IMR-90 (cell line): ENCODE measurements around the gene KY. TPM values are rescaled to one million over a fixed set of nuclear protein-coding genes. Genes with fewer than 3 reads are reported as not detected.

Experiments
- ATAC-seq: fragments of 200-7000 bp; cut with Tn5 transposase; 2 replicates; pipeline ENCODE4 v1.9.1; 2020; ENCODE audit warnings: low read depth, mild to moderate bottlenecking, moderate library complexity
- BruUV-seq: library from RNA; stranded (reverse); fragments of 400-500 nt; replicated peaks from 2 replicates; lab custom pipeline; 2021; lab: Mats Ljungman, UMichigan
- CTCF ChIA-PET: fragments of 300-600 bp; formaldehyde crosslinking; extraction: SDS; loops from one replicate; lab custom pipeline; 2021; ENCODE audit warnings: antibody characterized with exemption; lab: Yijun Ruan, JAX
- POLR2A ChIA-PET: fragments of 300-600 bp; sonication (Branson Sonifier 250); formaldehyde crosslinking; loops from one replicate; lab custom pipeline; 2022; ENCODE audit warnings: antibody characterized with exemption; ENCODE audit not compliant: unreplicated experiment; lab: Charles Lee
- DNase-seq: peaks from one replicate; pipeline ENCODE4 v3.0.0; 2013
- H2AFZ ChIP-seq: replicated peaks from 2 replicates; pipeline ENCODE3; 2013; ENCODE audit warnings: low read length, mild to moderate bottlenecking; ENCODE audit not compliant: poor library complexity
- H2AK5ac ChIP-seq: 2 replicates; pipeline ENCODE4 v1.6.1; 2013; ENCODE audit warnings: low read depth, low read length, inconsistent platforms
- H2AK9ac ChIP-seq: replicated peaks from 2 replicates; pipeline ENCODE3; 2013; ENCODE audit warnings: mild to moderate bottlenecking, low read depth, low read length, moderate library complexity; ENCODE audit not compliant: poor library complexity
- H2BK120ac ChIP-seq: 2 replicates; pipeline ENCODE4 v1.6.1; 2013; ENCODE audit warnings: low read depth, low read length, inconsistent platforms
- H2BK15ac ChIP-seq: 3 replicates; pipeline ENCODE4 v1.6.1; 2013; ENCODE audit warnings: low read depth, low read length, inconsistent platforms
- H2BK20ac ChIP-seq: 2 replicates; pipeline ENCODE4 v1.6.1; 2013; ENCODE audit warnings: low read depth, mild to moderate bottlenecking, inconsistent platforms, low read length, moderate library complexity
- H2BK5ac ChIP-seq: 2 replicates; pipeline ENCODE4 v1.6.1; 2013; ENCODE audit warnings: mild to moderate bottlenecking, low read depth, low read length, inconsistent platforms; ENCODE audit not compliant: poor library complexity, severe bottlenecking
- H3K14ac ChIP-seq: replicated peaks from 2 replicates; pipeline ENCODE4 v1.6.1; 2013; ENCODE audit warnings: low read depth, low read length, inconsistent platforms
- H3K18ac ChIP-seq: 2 replicates; pipeline ENCODE4 v1.6.1; 2013; ENCODE audit warnings: low read depth, low read length, control low read depth
- H3K23ac ChIP-seq: 2 replicates; pipeline ENCODE4 v1.6.1; 2013; ENCODE audit warnings: low read depth, low read length, inconsistent platforms
- H3K27ac ChIP-seq: 2 replicates; pipeline ENCODE4 v1.5.1; 2013; ENCODE audit warnings: mild to moderate bottlenecking, control low read depth, low read length; ENCODE audit not compliant: insufficient read depth
- H3K27me3 ChIP-seq: 2 replicates; pipeline ENCODE4 v1.6.1; 2013; ENCODE audit warnings: low read length; ENCODE audit not compliant: control insufficient read depth, insufficient read depth
- H3K36me3 ChIP-seq: 2 replicates; pipeline ENCODE4 v1.6.1; 2013; ENCODE audit warnings: low read length, mixed read lengths; ENCODE audit not compliant: control insufficient read depth, insufficient read depth
- H3K4ac ChIP-seq: 2 replicates; pipeline ENCODE4 v1.6.1; 2013; ENCODE audit warnings: low read depth, low read length, inconsistent platforms
- H3K4me1 ChIP-seq: 2 replicates; pipeline ENCODE4 v1.6.1; 2013; ENCODE audit warnings: low read length, mixed read lengths; ENCODE audit not compliant: control insufficient read depth, insufficient read depth
- H3K4me2 ChIP-seq: 2 replicates; pipeline ENCODE4 v1.6.1; 2013; ENCODE audit warnings: low read depth, mild to moderate bottlenecking, control low read depth, low read length, moderate library complexity
- H3K4me3 ChIP-seq: 2 replicates; pipeline ENCODE4 v1.5.1; 2013; ENCODE audit warnings: low read depth, mild to moderate bottlenecking, control low read depth, low read length, moderate library complexity; ENCODE audit not compliant: insufficient read depth
- H3K56ac ChIP-seq: 2 replicates; pipeline ENCODE4 v1.6.1; 2013; ENCODE audit warnings: low read length, inconsistent platforms; ENCODE audit not compliant: insufficient read depth; ENCODE audit errors: extremely low read depth
- H3K79me1 ChIP-seq, 2 experiments: 2 replicates each; pipeline ENCODE4 v1.6.1; 2013; ENCODE audit warnings: low read length in 2 of 2, inconsistent platforms in 1 of 2, low read depth in 1 of 2
- H3K9ac ChIP-seq: 2 replicates; pipeline ENCODE4 v1.6.1; 2013; ENCODE audit warnings: low read depth, low read length, control low read depth
- H3K9me1 ChIP-seq: 2 replicates; pipeline ENCODE4 v1.6.1; 2013; ENCODE audit warnings: low read length, inconsistent platforms; ENCODE audit not compliant: insufficient read depth
- H3K9me3 ChIP-seq: 2 replicates; pipeline ENCODE4 v1.6.1; 2013; ENCODE audit warnings: low read length; ENCODE audit not compliant: control insufficient read depth, insufficient read depth
- H4K20me1 ChIP-seq: 2 replicates; pipeline ENCODE4 v1.6.1; 2013; ENCODE audit warnings: low read length, inconsistent platforms; ENCODE audit not compliant: insufficient read depth
- H4K5ac ChIP-seq: 2 replicates; pipeline ENCODE4 v1.6.1; 2013; ENCODE audit warnings: mild to moderate bottlenecking, low read depth, low read length, control low read depth
- H4K8ac ChIP-seq, 2 experiments: 2 replicates each; pipeline ENCODE4 v1.6.1; 2013; ENCODE audit warnings: low read depth in 2 of 2, low read length in 2 of 2, control low read depth in 1 of 2, inconsistent platforms in 1 of 2
- H4K91ac ChIP-seq: 2 replicates; pipeline ENCODE4 v1.6.1; 2013; ENCODE audit warnings: low read depth, low read length, inconsistent platforms; ENCODE audit not compliant: insufficient read depth
- BHLHE40 ChIP-seq: fragments of 150-350 bp; IDR thresholded peaks from 2 replicates; pipeline ENCODE4 v1.6.1; 2016; ENCODE audit warnings: mild to moderate bottlenecking, low read depth, low read length
- CEBPB ChIP-seq: IDR thresholded peaks from 2 replicates; pipeline ENCODE4 v1.6.1; 2012; ENCODE audit warnings: low read depth, low read length, improper control_type of control experiment
- CHD1 ChIP-seq: IDR thresholded peaks from 2 replicates; pipeline ENCODE4 v1.6.1; 2012; ENCODE audit warnings: low read depth, low read length, improper control_type of control experiment
- ELK1 ChIP-seq: fragments of 150-350 bp; IDR thresholded peaks from 2 replicates; pipeline ENCODE4 v1.6.1; 2016; ENCODE audit warnings: low read depth, mild to moderate bottlenecking, low read length, moderate library complexity, borderline replicate concordance
- FOS ChIP-seq: fragments of 150-350 bp; IDR thresholded peaks from 2 replicates; pipeline ENCODE4 v1.6.1; 2016; ENCODE audit warnings: low read depth, low read length
- MAFK ChIP-seq: IDR thresholded peaks from 2 replicates; pipeline ENCODE4 v1.6.1; 2012; ENCODE audit warnings: low read depth, low read length, improper control_type of control experiment
- NFE2L2 ChIP-seq: fragments of 150-350 bp; IDR thresholded peaks from 2 replicates; pipeline ENCODE4 v1.6.1; 2016; ENCODE audit warnings: low read depth, mild to moderate bottlenecking, low read length
- POLR2A ChIP-seq: IDR thresholded peaks from 2 replicates; pipeline ENCODE4 v1.6.1; 2012; ENCODE audit warnings: mild to moderate bottlenecking, low read depth, low read length
- RAD21 ChIP-seq: IDR thresholded peaks from 2 replicates; pipeline ENCODE4 v1.6.1; 2012; ENCODE audit warnings: low read length, improper control_type of control experiment
- RCOR1 ChIP-seq: IDR thresholded peaks from 2 replicates; pipeline ENCODE4 v1.6.1; 2012; ENCODE audit warnings: mild to moderate bottlenecking, low read length, improper control_type of control experiment; ENCODE audit not compliant: insufficient replicate concordance
- RFX5 ChIP-seq: IDR thresholded peaks from 2 replicates; pipeline ENCODE4 v1.8.0; 2012; ENCODE audit warnings: low read depth, mild to moderate bottlenecking, low read length, moderate library complexity
- SMC3 ChIP-seq: fragments of 150-350 bp; IDR thresholded peaks from 2 replicates; pipeline ENCODE4 v1.6.1; 2016; ENCODE audit warnings: low read depth, mild to moderate bottlenecking, antibody characterized with exemption, low read length, moderate library complexity
- WGBS, 2 experiments: methylation state at CpG; one replicate each; pipeline versions ENCODE4 v1.1.5 to v1.1.7; 2013; ENCODE audit warnings: missing lambda C conversion rate in 2 of 2; ENCODE audit not compliant: insufficient read length in 1 of 2; ENCODE audit errors: extremely low coverage in 2 of 2; 5-methylcytosine and 5-hydroxymethylcytosine counted together
- dilution Hi-C: fragments of 300-500 bp; cut with HindIII; formaldehyde crosslinking; loops from one replicate; pipeline ENCODE4 v1.14.3; 2018; ENCODE audit warnings: low sequenced_read_pairs; ENCODE audit not compliant: unreplicated experiment
- in situ Hi-C: fragments of 300-500 bp; cut with MboI; formaldehyde crosslinking; loops from 3 replicates; pipeline ENCODE4 v1.14.3; 2019; ENCODE audit warnings: low sequenced_read_pairs, inconsistent platforms, mixed read lengths
- intact Hi-C: fragments of 100-400 bp; cut with micrococcal nuclease; formaldehyde crosslinking; loops from 2 replicates; pipeline ENCODE4 v1.10.0; 2022
- polyA plus RNA-seq, 3 experiments: library from polyadenylated mRNA; depleted of rRNA; stranded (reverse); fragments of >200 nt; gene quantifications; 2 replicates each; pipeline ENCODE4 v1.2.3, GENCODE V29; 2012; ENCODE audit warnings: low replicate concordance in 1 of 3
- total RNA-seq: library from RNA; depleted of rRNA; stranded (reverse); fragments of >200 nt; gene quantifications from 2 replicates; pipeline ENCODE4 v1.2.3, GENCODE V29; 2012
- TF ChIP-seq, protein P1 (sequence below): fragments of 150-350 bp; IDR thresholded peaks from 2 replicates; pipeline ENCODE4 v1.6.1; 2017; ENCODE audit warnings: mild to moderate bottlenecking, antibody characterized with exemption, low read length, low read depth

KY gene
- total and polyA plus RNA-seq, 2 of the 4 experiments (the other 2 are of a cell fraction): under 0.01 to 0.09 TPM

DNA sequence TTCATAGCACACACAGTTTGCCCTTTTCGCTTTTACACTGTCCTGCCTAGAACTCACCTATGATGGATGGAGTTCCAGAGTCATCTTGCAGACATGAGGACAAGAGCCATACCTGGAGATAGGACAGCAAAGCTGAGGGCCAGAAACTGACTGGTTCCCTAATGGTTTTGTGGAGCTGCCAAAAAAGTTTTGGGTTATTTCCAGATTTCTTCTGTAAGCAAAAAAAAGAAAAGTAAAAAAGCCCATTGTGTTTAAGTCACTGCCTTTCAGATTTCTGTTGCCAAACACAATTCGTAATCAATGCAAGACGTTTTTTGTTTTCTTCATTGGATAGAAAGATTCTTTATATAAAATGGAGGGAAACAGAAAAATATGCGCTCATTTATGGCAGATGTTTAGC, 42.4 kb upstream of the KY start:
- intact Hi-C loops: no loop called here
- BruUV-seq: no TSS peak
- no peak overlapping the region for H3K14ac ChIP-seq
- H2AK5ac ChIP-seq: no peak overlapping the region
- no peak overlapping the region for H2BK120ac ChIP-seq
- H2BK5ac ChIP-seq: no peak overlapping the region
- H3K4ac ChIP-seq: no peak overlapping the region
- H3K79me1 ChIP-seq: no peaks in the 10 kb centered on the region
- no peaks in the 10 kb centered on the region for H3K9me3 ChIP-seq
- no peaks in the 10 kb centered on the region for H3K4me1 ChIP-seq
- DNase-seq (no peak), ATAC-seq (no peak)
- WGBS, 2 experiments: 100% methylated on average over 1 of the region's 4 CpGs; no CpG with 5 or more reads in 1 of the 2 experiments
- no peak overlapping the region for H4K8ac ChIP-seq
- H2BK15ac ChIP-seq: no peak overlapping the region
- no peak overlapping the region for H3K4me2 ChIP-seq
- dilution Hi-C loops: no loop called here
- no peaks in the 10 kb centered on the region for H3K36me3 ChIP-seq
- TF ChIP-seq POLR2A (no peak), SMC3 (no peak), ELK1 (no peak), MAFK (no peak), BHLHE40 (no peak), RFX5 (no peak), RCOR1 (no peak), FOS (no peak), CHD1 (no peak), RAD21 (no peak), NFE2L2 (no peak), CEBPB (no peak)
- TF ChIP-seq, protein P1, sequence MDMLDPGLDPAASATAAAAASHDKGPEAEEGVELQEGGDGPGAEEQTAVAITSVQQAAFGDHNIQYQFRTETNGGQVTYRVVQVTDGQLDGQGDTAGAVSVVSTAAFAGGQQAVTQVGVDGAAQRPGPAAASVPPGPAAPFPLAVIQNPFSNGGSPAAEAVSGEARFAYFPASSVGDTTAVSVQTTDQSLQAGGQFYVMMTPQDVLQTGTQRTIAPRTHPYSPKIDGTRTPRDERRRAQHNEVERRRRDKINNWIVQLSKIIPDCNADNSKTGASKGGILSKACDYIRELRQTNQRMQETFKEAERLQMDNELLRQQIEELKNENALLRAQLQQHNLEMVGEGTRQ: no peak
- H3K27ac ChIP-seq: no peak overlapping the region
- no peak overlapping the region for H4K91ac ChIP-seq
- CTCF ChIA-PET: no interaction called here
- H3K9me1 ChIP-seq: no peaks in the 10 kb centered on the region
- no peak overlapping the region for H2AK9ac ChIP-seq
- no peak overlapping the region for H2AFZ ChIP-seq
- H4K20me1 ChIP-seq: no peaks in the 10 kb centered on the region
- peaks cover 5% of the 10 kb centered on the region for H3K27me3 ChIP-seq
- no peak overlapping the region for H3K56ac ChIP-seq
- in situ Hi-C loops: no loop called here
- no peak overlapping the region for H3K4me3 ChIP-seq
- H2BK20ac ChIP-seq: no peak overlapping the region
- H3K23ac ChIP-seq: no peak overlapping the region
- no peak overlapping the region for H3K18ac ChIP-seq
- H4K5ac ChIP-seq: no peak overlapping the region
- H3K9ac ChIP-seq: no peak overlapping the region
- POLR2A ChIA-PET: no interaction called here
